ENCODE data around the gene PDLIM4. TPM values are rescaled to one million over a fixed set of nuclear protein-coding genes. Genes with fewer than 3 reads are reported as not detected.

PDLIM4 gene
- total RNA-seq, 1 experiment from 2014 or later, result 65.4 TPM

GRCh38 chr5:132264546-132265335 is 7.2 kb downstream of the PDLIM4 start:
- Histone ChIP-seq H3K36me3 (peaks cover 70% of the 10 kb centered on the region), H3K27ac (no peak overlapping the region), H3K4me3 (no peak overlapping the region), H3K4me1 (peaks cover 53% of the 10 kb centered on the region), H3K27me3 (no peaks in the 10 kb centered on the region), H3K9me3 (replicated peaks) (no peaks in the 10 kb centered on the region)
- no peak for DNase-seq

- no peak for DNase-seq
- H3K4me3 ChIP-seq, result no peak overlapping the region
- H3K36me3 ChIP-seq, result peaks cover 69% of the 10 kb centered on the region
- H3K27ac ChIP-seq, result no peak overlapping the region
- peaks cover 53% of the 10 kb centered on the region for H3K4me1 ChIP-seq
- H3K9me3 ChIP-seq (replicated peaks), result no peaks in the 10 kb centered on the region
- no peaks in the 10 kb centered on the region for H3K27me3 ChIP-seq
Measured at GRCh38 chr5:132265336-132266030, 8.0 kb downstream of the PDLIM4 start.

DNA sequence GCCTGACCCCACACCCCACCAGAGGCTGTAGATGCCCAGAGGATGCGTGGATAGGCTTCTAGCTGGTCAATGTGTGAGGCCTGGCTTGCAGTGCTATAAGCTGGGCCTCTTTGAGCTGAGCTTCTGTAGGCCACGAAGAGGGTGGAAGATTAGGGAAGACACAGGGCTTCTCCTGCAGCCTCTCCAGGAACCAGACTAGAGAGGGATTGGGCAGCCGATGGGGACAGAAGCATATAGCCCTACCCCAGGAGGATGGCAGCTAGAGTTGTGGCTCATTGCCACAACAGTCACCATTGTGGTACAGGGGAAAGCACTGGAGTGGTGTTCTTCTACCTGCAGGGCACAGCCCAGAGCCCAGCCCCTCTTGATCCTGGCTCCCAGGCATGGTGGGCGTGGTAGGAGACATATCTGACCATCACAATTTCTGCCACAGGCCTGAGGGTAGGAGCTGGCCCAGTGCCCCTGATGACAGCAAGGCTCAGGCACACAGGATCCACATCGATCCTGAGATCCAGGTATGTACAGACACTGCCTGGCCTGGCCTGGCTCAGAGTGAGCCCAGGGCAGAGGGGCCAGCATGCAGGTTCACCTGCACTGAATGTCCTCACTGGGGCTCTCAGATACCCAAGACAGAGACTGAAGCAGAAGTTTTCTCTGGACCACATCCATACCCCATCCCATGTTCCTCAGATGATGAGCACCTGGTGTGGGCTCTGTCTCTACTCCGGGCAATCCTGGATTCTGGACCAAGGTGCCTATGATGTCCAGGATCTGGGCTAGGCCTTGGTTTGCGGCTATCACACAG is 8.7 kb downstream of the PDLIM4 start:
- Histone ChIP-seq H3K27me3 (no peaks in the 10 kb centered on the region), H3K4me1 (peaks cover 47% of the 10 kb centered on the region), H3K9me3 (replicated peaks) (no peaks in the 10 kb centered on the region), H3K4me3 (no peak overlapping the region), H3K36me3 (peaks cover 71% of the 10 kb centered on the region), H3K27ac (no peak overlapping the region)
- DNase-seq, result no peak

DNA sequence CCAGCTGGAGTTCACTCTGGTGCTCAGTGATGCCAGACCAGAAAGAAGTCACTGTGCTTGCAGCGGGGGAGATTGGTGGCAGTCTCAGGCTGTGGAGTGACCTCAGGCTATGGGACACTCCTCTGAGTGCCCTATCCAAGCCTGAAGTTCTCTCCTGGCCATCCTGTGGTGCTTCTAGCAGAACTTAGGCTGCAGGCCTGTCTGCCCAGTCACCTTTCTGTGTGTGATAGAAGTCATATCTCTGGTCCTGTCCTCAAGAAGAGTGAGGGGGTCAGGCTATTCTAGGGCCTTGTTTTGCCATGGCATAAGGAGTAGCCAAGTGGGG is 9.3 kb downstream of the PDLIM4 start:
- DNase-seq, result no peak
- Histone ChIP-seq H3K36me3 (peaks cover 66% of the 10 kb centered on the region), H3K4me3 (no peak overlapping the region), H3K27me3 (no peaks in the 10 kb centered on the region), H3K4me1 (peaks cover 41% of the 10 kb centered on the region), H3K9me3 (replicated peaks) (no peaks in the 10 kb centered on the region), H3K27ac (no peak overlapping the region)

GRCh38 chr5:132267166-132267739 is 9.8 kb downstream of the PDLIM4 start:
- Histone ChIP-seq H3K36me3 (peaks cover 65% of the 10 kb centered on the region), H3K27ac (peak overlapping the region; percentile 2; the same call in 1 of the 2 replicates), H3K27me3 (no peaks in the 10 kb centered on the region), H3K4me1 (peaks cover 40% of the 10 kb centered on the region), H3K4me3 (no peak overlapping the region), H3K9me3 (replicated peaks) (no peaks in the 10 kb centered on the region)
- DNase-seq, result no peak

- H3K4me1 ChIP-seq, result peaks cover 40% of the 10 kb centered on the region
- no peaks in the 10 kb centered on the region for H3K27me3 ChIP-seq
- peaks cover 62% of the 10 kb centered on the region for H3K36me3 ChIP-seq
- peak; percentile 69 to 78 for DNase-seq
- H3K27ac ChIP-seq, result peak overlapping the region; percentile 2; the same call in 1 of the 2 replicates
- no peaks in the 10 kb centered on the region for H3K9me3 ChIP-seq (replicated peaks)
- no peak overlapping the region for H3K4me3 ChIP-seq
Measured at GRCh38 chr5:132267931-132268768, 10.7 kb downstream of the PDLIM4 start.

GRCh38 chr5:132268769-132269551 is 11.5 kb downstream of the PDLIM4 start:
- Histone ChIP-seq H3K36me3 (peaks cover 59% of the 10 kb centered on the region), H3K4me3 (no peak overlapping the region), H3K9me3 (replicated peaks) (no peaks in the 10 kb centered on the region), H3K4me1 (peaks cover 36% of the 10 kb centered on the region), H3K27me3 (no peaks in the 10 kb centered on the region), H3K27ac (no peak overlapping the region)
- DNase-seq, result peak; percentile 46 to 53

DNA sequence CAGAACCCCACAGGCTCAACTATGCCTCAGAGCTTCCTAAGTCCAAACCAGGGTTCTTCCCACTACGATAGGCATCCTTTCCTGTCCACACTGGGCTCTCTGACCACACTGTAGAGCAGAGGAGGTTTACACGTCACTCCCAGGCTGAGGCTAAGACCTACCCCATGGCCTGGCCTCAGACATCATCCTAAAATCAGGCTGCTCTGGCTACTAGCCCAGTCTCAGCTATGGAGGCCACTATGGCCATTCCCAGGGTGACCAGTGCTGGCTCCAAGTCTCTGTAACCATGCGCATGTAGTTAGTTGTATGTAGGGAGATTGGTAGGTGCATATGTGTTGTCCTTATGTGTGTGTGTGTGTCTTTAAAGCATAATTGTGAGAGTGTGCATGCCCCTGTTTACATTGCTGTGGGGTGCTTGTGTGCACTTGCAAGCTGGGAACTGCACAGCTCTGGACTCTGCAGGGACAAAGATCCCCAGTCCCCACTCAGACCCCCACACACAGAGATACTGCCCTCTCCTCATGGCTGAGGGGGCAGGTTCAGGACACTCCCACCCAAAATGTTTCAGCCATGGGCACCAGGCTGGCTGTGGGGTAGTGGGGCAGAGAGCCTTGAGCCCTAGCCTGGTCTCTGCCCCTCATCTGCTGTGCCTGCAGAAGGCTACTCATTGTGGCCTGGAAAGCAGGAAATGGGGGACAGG is 12.3 kb downstream of the PDLIM4 start:
- peaks cover 36% of the 10 kb centered on the region for H3K4me1 ChIP-seq
- peaks cover 56% of the 10 kb centered on the region for H3K36me3 ChIP-seq
- no peaks in the 10 kb centered on the region for H3K27me3 ChIP-seq
- H3K27ac ChIP-seq, result no peak overlapping the region
- no peaks in the 10 kb centered on the region for H3K9me3 ChIP-seq (replicated peaks)
- no peak overlapping the region for H3K4me3 ChIP-seq
- DNase-seq, result no peak

DNA sequence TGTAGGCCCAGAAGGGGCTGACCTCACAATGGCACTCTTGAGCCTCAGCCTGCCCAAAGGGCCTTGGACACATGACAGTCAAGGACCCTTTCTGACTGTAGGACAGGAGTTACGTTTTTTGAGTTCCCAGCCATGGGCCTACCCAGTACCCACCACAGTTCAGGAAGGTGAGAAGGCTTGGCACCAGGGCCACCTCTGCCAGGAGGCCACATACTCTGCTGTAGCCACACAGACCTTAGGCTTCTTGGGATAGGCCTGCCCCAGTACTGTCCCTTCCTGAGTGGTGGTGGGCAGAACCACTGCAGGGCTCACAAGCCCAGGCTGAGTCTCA is 12.8 kb downstream of the PDLIM4 start:
- Histone ChIP-seq H3K4me1 (peaks cover 36% of the 10 kb centered on the region), H3K27me3 (no peaks in the 10 kb centered on the region), H3K4me3 (no peak overlapping the region), H3K36me3 (peaks cover 51% of the 10 kb centered on the region), H3K27ac (no peak overlapping the region), H3K9me3 (replicated peaks) (no peaks in the 10 kb centered on the region)
- DNase-seq, result no peak

- peaks cover 50% of the 10 kb centered on the region for H3K36me3 ChIP-seq
Measured at GRCh38 chr5:132270706-132271105, 13.2 kb downstream of the PDLIM4 start.

GRCh38 chr5:132271251-132272246 is 14.1 kb downstream of the PDLIM4 start:
- Histone ChIP-seq H3K4me3 (no peak overlapping the region), H3K27me3 (no peaks in the 10 kb centered on the region), H3K36me3 (peaks cover 42% of the 10 kb centered on the region), H3K4me1 (peaks cover 33% of the 10 kb centered on the region), H3K27ac (no peak overlapping the region), H3K9me3 (replicated peaks) (no peaks in the 10 kb centered on the region)
- no peak for DNase-seq

More at GRCh38 chr5:132270706-132271105, 13.2 kb downstream of the PDLIM4 start:
- Histone ChIP-seq H3K27me3 (no peaks in the 10 kb centered on the region), H3K27ac (no peak overlapping the region), H3K4me3 (no peak overlapping the region), H3K9me3 (replicated peaks) (no peaks in the 10 kb centered on the region), H3K4me1 (peaks cover 33% of the 10 kb centered on the region)
- DNase-seq, result no peak

All from SJCRH30 (cell line).